ENCODE measurements around the gene GPM6B. TPM values are rescaled to one million over a fixed set of nuclear protein-coding genes. Genes with fewer than 3 reads are reported as not detected.
"Not testable (repeated sequence)": the region's sequence is repeated elsewhere in the genome, so short reads cannot be mapped to it uniquely, and the experiment has no call there.

GPM6B gene
- total RNA-seq, 1 donor from 2014 or later = 129 TPM

DNA sequence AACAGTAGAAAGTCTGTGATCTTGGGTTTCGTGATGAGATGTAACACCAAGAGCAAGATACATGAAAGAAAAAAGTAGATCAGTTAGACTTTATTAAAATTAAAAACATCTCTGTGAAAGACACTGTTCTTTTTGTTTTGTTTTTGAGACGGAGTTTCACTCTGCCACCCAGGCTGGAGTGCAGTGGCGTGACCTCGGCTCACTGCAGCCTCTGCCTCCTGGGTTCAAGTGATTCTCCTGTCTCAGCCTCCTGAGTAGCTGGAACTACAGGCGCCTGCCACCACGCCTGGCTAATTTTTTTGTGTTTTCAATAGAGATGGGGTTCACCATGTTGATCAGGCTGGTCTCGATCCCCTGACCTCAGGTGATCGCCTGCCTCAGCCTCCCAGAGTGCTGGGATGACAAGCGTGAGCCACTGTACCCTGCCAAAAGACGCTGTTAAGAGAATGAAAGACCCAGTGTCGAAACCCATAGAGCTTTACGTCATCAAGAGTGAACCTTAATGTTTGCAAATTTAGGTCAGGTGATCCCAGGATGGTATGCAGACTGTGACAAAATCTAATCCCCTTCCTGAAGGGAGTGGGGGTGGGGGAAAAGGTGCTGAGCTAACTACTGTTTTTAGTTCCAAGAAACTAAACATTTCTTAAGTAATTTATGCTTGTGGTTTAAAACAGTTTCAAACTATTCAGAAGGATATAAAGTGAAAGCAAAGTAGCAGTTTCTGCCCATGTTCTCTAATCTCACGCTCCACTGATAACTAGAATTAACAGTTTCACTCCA lies 74.3 kb downstream of the GPM6B start:
- no peak for DNase-seq (ENCODE audit: low read depth, low spot score)
- Mint-ChIP-seq H3K9me3 (no peaks in the 10 kb centered on the region), H3K27ac (ENCODE audit: unreplicated experiment) (no peak overlapping the region), H3K4me3 (no peak overlapping the region), H3K4me1 (peaks cover 4% of the 10 kb centered on the region), H3K36me3 (ENCODE audit: low read depth) (peaks cover 11% of the 10 kb centered on the region), H3K27me3 (ENCODE audit: low read depth) (no peaks in the 10 kb centered on the region)
- TF ChIP-seq, protein P1, sequence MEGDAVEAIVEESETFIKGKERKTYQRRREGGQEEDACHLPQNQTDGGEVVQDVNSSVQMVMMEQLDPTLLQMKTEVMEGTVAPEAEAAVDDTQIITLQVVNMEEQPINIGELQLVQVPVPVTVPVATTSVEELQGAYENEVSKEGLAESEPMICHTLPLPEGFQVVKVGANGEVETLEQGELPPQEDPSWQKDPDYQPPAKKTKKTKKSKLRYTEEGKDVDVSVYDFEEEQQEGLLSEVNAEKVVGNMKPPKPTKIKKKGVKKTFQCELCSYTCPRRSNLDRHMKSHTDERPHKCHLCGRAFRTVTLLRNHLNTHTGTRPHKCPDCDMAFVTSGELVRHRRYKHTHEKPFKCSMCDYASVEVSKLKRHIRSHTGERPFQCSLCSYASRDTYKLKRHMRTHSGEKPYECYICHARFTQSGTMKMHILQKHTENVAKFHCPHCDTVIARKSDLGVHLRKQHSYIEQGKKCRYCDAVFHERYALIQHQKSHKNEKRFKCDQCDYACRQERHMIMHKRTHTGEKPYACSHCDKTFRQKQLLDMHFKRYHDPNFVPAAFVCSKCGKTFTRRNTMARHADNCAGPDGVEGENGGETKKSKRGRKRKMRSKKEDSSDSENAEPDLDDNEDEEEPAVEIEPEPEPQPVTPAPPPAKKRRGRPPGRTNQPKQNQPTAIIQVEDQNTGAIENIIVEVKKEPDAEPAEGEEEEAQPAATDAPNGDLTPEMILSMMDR (conservative IDR thresholded peaks at IDR 0.05) = no peak

- no peak overlapping the region for H3K4me3 Mint-ChIP-seq
- H3K4me1 Mint-ChIP-seq = peaks cover 5% of the 10 kb centered on the region
- TF ChIP-seq, protein P1 (conservative IDR thresholded peaks at IDR 0.05) = no peak
- peaks cover 8% of the 10 kb centered on the region for H3K36me3 Mint-ChIP-seq (ENCODE audit: low read depth)
- DNase-seq (ENCODE audit: low read depth, low spot score) = no peak
- H3K9me3 Mint-ChIP-seq = no peaks in the 10 kb centered on the region
- no peaks in the 10 kb centered on the region for H3K27me3 Mint-ChIP-seq (ENCODE audit: low read depth)
- no peak overlapping the region for H3K27ac Mint-ChIP-seq (ENCODE audit: unreplicated experiment)
Observed at GRCh38 chrX:13741695-13742094, 75.2 kb downstream of the GPM6B start.

GRCh38 chrX:13734278-13735172 lies 82.4 kb downstream of the GPM6B start, which contains the start of the genes OFD1 and TRAPPC2:
Gene OFD1 (plus strand): TSS chrX:13734748. CDS start chrX:13735072, 324 bp downstream.
Gene TRAPPC2 (minus strand): TSS chrX:13734620. CDS start chrX:13719963, 14,657 bp downstream.
- peak within 1 kb of the TSS; percentile 87 for H3K27ac Mint-ChIP-seq (ENCODE audit: unreplicated experiment)
- peak within 1 kb of the TSS; percentile 96 for H3K4me3 Mint-ChIP-seq
- TF ChIP-seq, protein P1 (conservative IDR thresholded peaks at IDR 0.05) = no peak
- peaks cover 6% of the 10 kb centered on the region for H3K9me3 Mint-ChIP-seq
- peaks cover 30% of the 10 kb centered on the region for H3K4me1 Mint-ChIP-seq
- peak; percentile 78 for DNase-seq (ENCODE audit: low read depth, low spot score)
- peaks cover 15% of the 10 kb centered on the region for H3K36me3 Mint-ChIP-seq (ENCODE audit: low read depth)
- no peaks in the 10 kb centered on the region for H3K27me3 Mint-ChIP-seq (ENCODE audit: low read depth)

GRCh38 chrX:13733506-13733905 lies 83.4 kb downstream of the GPM6B start:
- H3K27me3 Mint-ChIP-seq (ENCODE audit: low read depth) = no peaks in the 10 kb centered on the region
- H3K4me3 Mint-ChIP-seq = peak overlapping the region; percentile 96
- TF ChIP-seq, protein P1 (conservative IDR thresholded peaks at IDR 0.05) = no peak
- H3K27ac Mint-ChIP-seq (ENCODE audit: unreplicated experiment) = peak overlapping the region; percentile 60
- peaks cover 30% of the 10 kb centered on the region for H3K4me1 Mint-ChIP-seq
- DNase-seq (ENCODE audit: low read depth, low spot score) = no peak
- peaks cover 6% of the 10 kb centered on the region for H3K9me3 Mint-ChIP-seq
- peaks cover 22% of the 10 kb centered on the region for H3K36me3 Mint-ChIP-seq (ENCODE audit: low read depth)

- Mint-ChIP-seq H3K9me3 (peaks cover 8% of the 10 kb centered on the region), H3K27me3 (ENCODE audit: low read depth) (no peaks in the 10 kb centered on the region), H3K27ac (ENCODE audit: unreplicated experiment) (no peak overlapping the region), H3K4me1 (peaks cover 30% of the 10 kb centered on the region), H3K36me3 (ENCODE audit: low read depth) (peaks cover 32% of the 10 kb centered on the region), H3K4me3 (peak overlapping the region; percentile 96)
- TF ChIP-seq, protein P1 (conservative IDR thresholded peaks at IDR 0.05) = no peak
- DNase-seq (ENCODE audit: low read depth, low spot score) = no peak
Observed at GRCh38 chrX:13732246-13733067, 84.4 kb downstream of the GPM6B start.

- not testable (repeated sequence) for H3K27me3 Mint-ChIP-seq (ENCODE audit: low read depth); H3K27ac Mint-ChIP-seq (ENCODE audit: unreplicated experiment); H3K4me3 Mint-ChIP-seq; DNase-seq (ENCODE audit: low read depth, low spot score)
- Mint-ChIP-seq H3K4me1 (peaks cover 27% of the 10 kb centered on the region), H3K9me3 (peaks cover 14% of the 10 kb centered on the region), H3K36me3 (ENCODE audit: low read depth) (peaks cover 50% of the 10 kb centered on the region)
Observed at GRCh38 chrX:13730523-13730922, 86.4 kb downstream of the GPM6B start.

- not testable (repeated sequence) for H3K4me1 Mint-ChIP-seq
Observed at GRCh38 chrX:13726583-13726982, 90.3 kb downstream of the GPM6B start.

More at GRCh38 chrX:13726583-13726982, 90.3 kb downstream of the GPM6B start:
- peaks cover 18% of the 10 kb centered on the region for H3K9me3 Mint-ChIP-seq
- not testable (repeated sequence) for H3K27ac Mint-ChIP-seq (ENCODE audit: unreplicated experiment); H3K4me3 Mint-ChIP-seq; DNase-seq (ENCODE audit: low read depth, low spot score); H3K27me3 Mint-ChIP-seq (ENCODE audit: low read depth)
- peaks cover 55% of the 10 kb centered on the region for H3K36me3 Mint-ChIP-seq (ENCODE audit: low read depth)
